DOHH2 (cell line): Measurements from ENCODE around the gene FIGNL1.

Experiments
- H3F3A ChIP-seq: fragments of 200-600 bp; sonication (generic), shearing (Covaris generic); 2 replicates; pipeline ENCODE4 v1.6.0; 2016; ENCODE audit warnings: antibody characterized with exemption, mild to moderate bottlenecking; ENCODE audit not compliant: control insufficient read depth, insufficient read depth
- H3K27ac ChIP-seq: fragments of 200-600 bp; sonication (generic); 2 replicates; pipeline ENCODE4 v1.5.1; 2014; ENCODE audit warnings: low read depth, mild to moderate bottlenecking, low read length, moderate library complexity
- H3K27me3 ChIP-seq: fragments of 200-600 bp; sonication (generic); 2 replicates; pipeline ENCODE4 v1.6.1; 2014; ENCODE audit warnings: mild to moderate bottlenecking, low read length, mixed read lengths; ENCODE audit not compliant: control insufficient read depth
- H3K36me3 ChIP-seq: fragments of 200-600 bp; sonication (generic); 2 replicates; pipeline ENCODE4 v1.6.1; 2014; ENCODE audit warnings: mild to moderate bottlenecking, low read length, moderate library complexity, mixed read lengths; ENCODE audit not compliant: control insufficient read depth
- H3K4me1 ChIP-seq: fragments of 200-600 bp; sonication (generic); 2 replicates; pipeline ENCODE4 v1.6.1; 2014; ENCODE audit warnings: mild to moderate bottlenecking, low read length, mixed read lengths; ENCODE audit not compliant: control insufficient read depth
- H3K4me2 ChIP-seq: fragments of 200-600 bp; sonication (generic); 2 replicates; pipeline ENCODE4 v1.6.0; 2014; ENCODE audit warnings: mild to moderate bottlenecking, low read length, moderate library complexity
- H3K4me3 ChIP-seq: fragments of 200-600 bp; sonication (generic); 2 replicates; pipeline ENCODE4 v1.5.1; 2014; ENCODE audit warnings: mild to moderate bottlenecking, low read length, mixed read lengths
- H3K79me2 ChIP-seq: fragments of 200-600 bp; sonication (generic); 2 replicates; pipeline ENCODE4 v1.6.1; 2014; ENCODE audit warnings: mild to moderate bottlenecking, low read length, mixed read lengths; ENCODE audit not compliant: control insufficient read depth
- H3K9me2 ChIP-seq: fragments of 200-600 bp; sonication (generic); replicated peaks from 2 replicates; pipeline ENCODE4 v1.6.1; 2014; ENCODE audit warnings: mild to moderate bottlenecking, low read length, mixed read lengths; ENCODE audit not compliant: control insufficient read depth
- H3K9me3 ChIP-seq: fragments of 200-600 bp; sonication (generic); 2 replicates; pipeline ENCODE4 v1.6.1; 2014; ENCODE audit warnings: antibody characterized with exemption, low read length, mixed read lengths; ENCODE audit not compliant: control insufficient read depth, insufficient read depth
- H4K20me1 ChIP-seq: fragments of 200-600 bp; sonication (generic); 2 replicates; pipeline ENCODE4 v1.6.0; 2014; ENCODE audit warnings: low read depth, mild to moderate bottlenecking, antibody characterized with exemption, low read length, moderate library complexity; ENCODE audit not compliant: control insufficient read depth, insufficient read depth
- CTCF ChIP-seq: fragments of 200-600 bp; sonication (generic); IDR thresholded peaks from one replicate; pipeline ENCODE4 v1.5.1; 2014; ENCODE audit warnings: antibody characterized with exemption, mild to moderate bottlenecking, low read depth, low read length; ENCODE audit not compliant: poor library complexity, severe bottlenecking
- EZH2phosphoT487 ChIP-seq: fragments of 200-600 bp; sonication (generic); IDR thresholded peaks from 2 replicates; pipeline ENCODE4 v1.6.1; 2017; ENCODE audit warnings: borderline replicate concordance, mild to moderate bottlenecking, antibody characterized with exemption, low read length, moderate library complexity, mixed read lengths

Gene FIGNL1

GRCh38 chr7:50428911-50429310, 21.2 kb downstream of the FIGNL1 start:
- TF ChIP-seq EZH2phosphoT487 (no peak), CTCF (no peak)
- no peak overlapping the region for H3K27ac ChIP-seq
- H3K36me3 ChIP-seq: no peaks in the 10 kb centered on the region
- H3K79me2 ChIP-seq: no peaks in the 10 kb centered on the region
- H4K20me1 ChIP-seq: no peaks in the 10 kb centered on the region
- no peak overlapping the region for H3K4me3 ChIP-seq
- H3K9me2 ChIP-seq: no peaks in the 10 kb centered on the region
- H3K4me2 ChIP-seq: no peak overlapping the region
- no peaks in the 10 kb centered on the region for H3K9me3 ChIP-seq
- H3K4me1 ChIP-seq: no peaks in the 10 kb centered on the region
- no peaks in the 10 kb centered on the region for H3K27me3 ChIP-seq
- 0 out of 2 replicates have a peak, but pooled peaks cover 4% of the 10 kb centered on the region for H3F3A ChIP-seq

GRCh38 chr7:50427518-50427917, 22.6 kb downstream of the FIGNL1 start:
- no peaks in the 10 kb centered on the region for H4K20me1 ChIP-seq
- H3F3A ChIP-seq: no peaks in the 10 kb centered on the region
- no peaks in the 10 kb centered on the region for H3K4me1 ChIP-seq
- no peak overlapping the region for H3K4me2 ChIP-seq
- H3K9me3 ChIP-seq: no peaks in the 10 kb centered on the region
- no peaks in the 10 kb centered on the region for H3K36me3 ChIP-seq
- no peak for TF ChIP-seq EZH2phosphoT487
- no peak for TF ChIP-seq CTCF
- H3K79me2 ChIP-seq: no peaks in the 10 kb centered on the region
- no peak overlapping the region for H3K4me3 ChIP-seq
- H3K27me3 ChIP-seq: no peaks in the 10 kb centered on the region
- H3K9me2 ChIP-seq: no peaks in the 10 kb centered on the region
- no peak overlapping the region for H3K27ac ChIP-seq

GRCh38 chr7:50426280-50427045, 23.7 kb downstream of the FIGNL1 start:
- Histone ChIP-seq H4K20me1 (no peaks in the 10 kb centered on the region), H3K27ac (no peak overlapping the region), H3K4me3 (no peak overlapping the region), H3K27me3 (no peaks in the 10 kb centered on the region), H3K9me2 (no peaks in the 10 kb centered on the region), H3F3A (no peaks in the 10 kb centered on the region), H3K36me3 (no peaks in the 10 kb centered on the region), H3K79me2 (no peaks in the 10 kb centered on the region), H3K4me2 (no peak overlapping the region), H3K4me1 (no peaks in the 10 kb centered on the region), H3K9me3 (no peaks in the 10 kb centered on the region)
- TF ChIP-seq CTCF (no peak), EZH2phosphoT487 (no peak)
